Stromal cell of bone marrow (primary cell): ENCODE measurements around the gene RWDD4.

Source experiments
- DNase-seq: peaks from one replicate; pipeline ENCODE4 v3.0.0-alpha.2; 2012; ENCODE audit warnings: low read depth

The RWDD4 gene

GRCh38 chr4:183659029-183659871, at the start of gene RWDD4, which contains the start of gene TRAPPC11:
RWDD4 (minus strand) TSS chr4:183659185; CDS start chr4:183658952, 233 bp downstream.
TRAPPC11 (plus strand) TSS chr4:183659293; CDS start chr4:183663868, 4,575 bp downstream.
- peak; percentile 99 for DNase-seq

GRCh38 chr4:183702492-183702891, 43.5 kb upstream of the RWDD4 start:
- no peak for DNase-seq

GRCh38 chr4:183700407-183700806, 41.4 kb upstream of the RWDD4 start:
- no peak for DNase-seq

- DNase-seq: no peak
Measured at GRCh38 chr4:183698909-183699308, 39.9 kb upstream of the RWDD4 start.

GRCh38 chr4:183691897-183692296, 32.9 kb upstream of the RWDD4 start:
- no peak for DNase-seq

GRCh38 chr4:183691006-183691405, 32.0 kb upstream of the RWDD4 start:
- DNase-seq: no peak

- no peak for DNase-seq
Measured at GRCh38 chr4:183688216-183688615, 29.2 kb upstream of the RWDD4 start.

GRCh38 chr4:183686461-183686860, 27.5 kb upstream of the RWDD4 start:
- no peak for DNase-seq

- no peak for DNase-seq
Measured at GRCh38 chr4:183681119-183681518, 22.1 kb upstream of the RWDD4 start.

GRCh38 chr4:183675625-183676024, 16.6 kb upstream of the RWDD4 start:
- no peak for DNase-seq

- no peak for DNase-seq
Measured at GRCh38 chr4:183674153-183674552, 15.2 kb upstream of the RWDD4 start.

- DNase-seq: no peak
Measured at GRCh38 chr4:183670960-183671555, 12.1 kb upstream of the RWDD4 start.

- no peak for DNase-seq
Measured at GRCh38 chr4:183670251-183670650, 11.3 kb upstream of the RWDD4 start.

- no peak for DNase-seq
Measured at GRCh38 chr4:183666088-183666487, 7.1 kb upstream of the RWDD4 start.

GRCh38 chr4:183659872-183660242, 872 bp upstream of the RWDD4 start:
- no peak for DNase-seq

GRCh38 chr4:183658362-183659028, 490 bp downstream of the RWDD4 start:
- DNase-seq: no peak

GRCh38 chr4:183657564-183657963, 1.4 kb downstream of the RWDD4 start:
- no peak for DNase-seq

GRCh38 chr4:183645326-183645725, 13.7 kb downstream of the RWDD4 start:
- no peak for DNase-seq

- no peak for DNase-seq
Measured at GRCh38 chr4:183639291-183639690, 19.7 kb downstream of the RWDD4 start.

GRCh38 chr4:183638436-183638835, 20.5 kb downstream of the RWDD4 start:
- peak; percentile 31 for DNase-seq

- no peak for DNase-seq
Measured at GRCh38 chr4:183637461-183637860, 21.5 kb downstream of the RWDD4 start.

- peak; percentile 31 for DNase-seq
Measured at GRCh38 chr4:183636923-183637322, 22.1 kb downstream of the RWDD4 start.

- DNase-seq: no peak
Measured at GRCh38 chr4:183636503-183636902, 22.5 kb downstream of the RWDD4 start.
